GM12878 (cell line): ENCODE data around the gene MVB12B. TPM values are rescaled to one million over a fixed set of nuclear protein-coding genes. Genes with fewer than 3 reads are reported as not detected.

Source experiments
- ATAC-seq: fragments of 200-7000 bp; cut with Tn5 transposase; 3 replicates; pipeline ENCODE4 v1.9.1; 2020; ENCODE audit warnings: mild to moderate bottlenecking, moderate library complexity
- BruUV-seq: library from RNA; stranded (reverse); fragments of 400-500 nt; replicated peaks from 2 replicates; lab custom pipeline; 2021; lab: Mats Ljungman, UMichigan
- CTCF ChIA-PET: fragments of 300-600 bp; sonication (Branson Sonifier 250); formaldehyde crosslinking; extraction: SDS; loops from one replicate; lab custom pipeline; 2021; ENCODE audit warnings: inconsistent platforms; lab: Yijun Ruan, JAX
- POLR2A ChIA-PET: fragments of 350-600 bp; formaldehyde crosslinking; extraction: SDS; loops from one replicate; lab custom pipeline; 2021; ENCODE audit warnings: inconsistent platforms; lab: Charles Lee
- RAD21 ChIA-PET: fragments of 300-600 bp; sonication (Branson Sonifier 250); formaldehyde crosslinking; loops from one replicate; lab custom pipeline; 2023; ENCODE audit warnings: antibody characterized with exemption; ENCODE audit not compliant: unreplicated experiment; lab: Charles Lee
- SMC1A ChIA-PET: fragments of 300-600 bp; sonication (Branson Sonifier 250); formaldehyde crosslinking; loops from one replicate; lab custom pipeline; 2023; ENCODE audit not compliant: unreplicated experiment, uncharacterized antibody; lab: Charles Lee
- DNase-seq: peaks from one replicate; pipeline ENCODE4 v3.0.0-alpha.2; 2011; ENCODE audit warnings: low read depth, low spot score
- FAIRE-seq: peaks from 3 replicates; lab custom pipeline; 2011; peaks lifted over from hg19 to GRCh38; lab: Jason Lieb, UNC
- H2AFZ ChIP-seq: 2 replicates; pipeline ENCODE4 v1.6.0; 2011; ENCODE audit warnings: low read depth, low read length, control low read depth; ENCODE audit not compliant: control insufficient read depth
- H3K27ac ChIP-seq: 2 replicates; pipeline ENCODE4 v1.5.1; 2011; ENCODE audit warnings: control low read depth; ENCODE audit not compliant: control insufficient read depth, insufficient read depth
- H3K27me3 ChIP-seq, 2 experiments: replicated peaks in 1 of 2; 2 replicates each; pipeline versions ENCODE4 v1.6.0 to v1.6.1; 2011; ENCODE audit warnings: low read length in 1 of 2; ENCODE audit not compliant: control insufficient read depth in 2 of 2, insufficient read depth in 2 of 2
- H3K36me3 ChIP-seq, 2 experiments: 2 replicates each; pipeline ENCODE4 v1.5.1; 2011; ENCODE audit warnings: low read length in 1 of 2; ENCODE audit not compliant: control insufficient read depth in 2 of 2, insufficient read depth in 2 of 2
- H3K4me1 ChIP-seq: 2 replicates; pipeline ENCODE4 v1.6.1; 2011; ENCODE audit warnings: mild to moderate bottlenecking, low read length, moderate library complexity, mixed read lengths; ENCODE audit not compliant: control insufficient read depth, insufficient read depth
- H3K4me2 ChIP-seq: 2 replicates; pipeline ENCODE4 v1.6.0; 2011; ENCODE audit warnings: control low read depth; ENCODE audit not compliant: control insufficient read depth, insufficient read depth
- H3K4me3 ChIP-seq: fragments of 200-600 bp; sonication (generic); 2 replicates; pipeline ENCODE4 v1.5.1; 2016
- H3K79me2 ChIP-seq: 2 replicates; pipeline ENCODE4 v1.6.0; 2011; ENCODE audit warnings: low read length; ENCODE audit not compliant: control insufficient read depth, insufficient read depth
- H3K9ac ChIP-seq: 2 replicates; pipeline ENCODE4 v1.8.0; 2011; ENCODE audit warnings: low read length, control low read depth, mixed read lengths; ENCODE audit not compliant: control insufficient read depth, insufficient read depth
- H3K9me3 ChIP-seq: replicated peaks from 3 replicates; pipeline ENCODE4 v1.5.1; 2011; ENCODE audit warnings: mild to moderate bottlenecking, low read length; ENCODE audit not compliant: control insufficient read depth, insufficient read depth
- H4K20me1 ChIP-seq: 2 replicates; pipeline ENCODE4 v1.6.0; 2011; ENCODE audit not compliant: control insufficient read depth, insufficient read depth
- FOXK2 ChIP-seq: fragments of 450-650 bp; IDR thresholded peaks from 2 replicates; pipeline ENCODE4 v1.6.1; 2017; ENCODE audit warnings: mild to moderate bottlenecking, moderate library complexity
- PML ChIP-seq: IDR thresholded peaks from 2 replicates; pipeline ENCODE4 v1.6.1; 2012; ENCODE audit warnings: low read length, inconsistent platforms
- RAD51 ChIP-seq: fragments of 450-650 bp; IDR thresholded peaks from 2 replicates; pipeline ENCODE4 v1.6.1; 2016; ENCODE audit warnings: moderate library complexity, mild to moderate bottlenecking, inconsistent platforms
- RUNX3 ChIP-seq: IDR thresholded peaks from 2 replicates; pipeline ENCODE4 v1.6.1; 2012; ENCODE audit warnings: low read length, inconsistent platforms
- STAT3 ChIP-seq: IDR thresholded peaks from 2 replicates; pipeline ENCODE4 v1.6.1; 2011; ENCODE audit warnings: low read depth, low read length, improper control_type of control experiment
- TCF12 ChIP-seq: IDR thresholded peaks from 2 replicates; pipeline ENCODE4 v1.6.1; 2011; ENCODE audit warnings: low read depth, mild to moderate bottlenecking, low read length
- ZNF274 ChIP-seq: IDR thresholded peaks from one replicate; pipeline ENCODE4 v1.8.0; 2011; ENCODE audit not compliant: insufficient read length, insufficient read depth
- WGBS: methylation state at CpG from one replicate; pipeline ENCODE4 v1.1.6; 2016; ENCODE audit warnings: low lambda C conversion rate; ENCODE audit not compliant: insufficient replicate concordance, insufficient coverage; ENCODE audit errors: missing lambda C conversion rate; 5-methylcytosine and 5-hydroxymethylcytosine counted together
- in situ Hi-C: fragments of 300-500 bp; cut with MboI; formaldehyde crosslinking; loops from 9 replicates; pipeline ENCODE4 v1.14.3; 2018; ENCODE audit warnings: mixed read lengths
- intact Hi-C: fragments of 100-400 bp; cut with micrococcal nuclease; formaldehyde crosslinking; loops from one replicate; pipeline ENCODE4 v1.14.2; 2022; ENCODE audit not compliant: unreplicated experiment
- polyA plus RNA-seq, 11 experiments: library from polyadenylated mRNA; depleted of rRNA in 4 of 11; unstranded in 6 of 11; stranded (reverse) in 5 of 11; fragments of >200 nt; fragmentation: Nextera tagmentation in 4 of 11; fragmentation: Illumina TruSeq in 1 of 11; extraction: Ambion mirVana in 4 of 11; extraction: Trizol in 1 of 11; gene quantifications; 1 replicate in 1 of 11; 2 replicates in 10 of 11; pipeline versions ENCODE4 v1.2.1 to v1.2.3, GENCODE V29; 2011 to 2016; ENCODE audit warnings: inconsistent platforms in 2 of 11, missing spikeins in 2 of 11, low read depth in 1 of 11
- total RNA-seq, 4 experiments: library from RNA; depleted of rRNA in 3 of 4; stranded (reverse); fragments of >200 nt in 3 of 4; fragmentation: Illumina TruSeq in 1 of 4; extraction: Trizol in 1 of 4; gene quantifications; 2 replicates each; pipeline versions ENCODE4 v1.2.1 to v1.2.3, GENCODE V29; 2013 to 2021
- TF ChIP-seq, protein P1 (sequence below): fragments of 450-650 bp; IDR thresholded peaks from 2 replicates; pipeline ENCODE4 v1.6.1; 2017; ENCODE audit warnings: mild to moderate bottlenecking

Gene MVB12B
- total and polyA plus RNA-seq, 10 of the 15 experiments (the other 5 are each of a cell fraction or from before 2014, with no cell fraction given): 0.08 TPM; not detected in 9

DNA sequence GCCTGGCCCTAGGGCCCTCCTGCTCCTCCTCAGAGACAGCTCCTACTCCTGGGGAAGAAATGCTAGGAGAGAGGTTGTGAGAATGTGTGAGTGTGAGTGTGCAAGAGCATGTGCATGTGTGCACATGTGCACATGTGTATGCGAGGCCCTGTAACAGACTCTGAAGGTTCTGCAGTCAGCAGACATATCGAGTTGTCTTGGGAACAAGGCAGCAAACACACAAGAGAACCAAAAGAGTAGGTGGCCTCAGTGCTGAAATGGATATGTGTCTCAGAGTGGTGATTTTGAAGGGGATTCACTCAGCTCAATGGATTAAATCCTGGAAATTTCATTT, 50.5 kb downstream of the MVB12B start (continued):
- no peak for TF ChIP-seq TCF12

DNA sequence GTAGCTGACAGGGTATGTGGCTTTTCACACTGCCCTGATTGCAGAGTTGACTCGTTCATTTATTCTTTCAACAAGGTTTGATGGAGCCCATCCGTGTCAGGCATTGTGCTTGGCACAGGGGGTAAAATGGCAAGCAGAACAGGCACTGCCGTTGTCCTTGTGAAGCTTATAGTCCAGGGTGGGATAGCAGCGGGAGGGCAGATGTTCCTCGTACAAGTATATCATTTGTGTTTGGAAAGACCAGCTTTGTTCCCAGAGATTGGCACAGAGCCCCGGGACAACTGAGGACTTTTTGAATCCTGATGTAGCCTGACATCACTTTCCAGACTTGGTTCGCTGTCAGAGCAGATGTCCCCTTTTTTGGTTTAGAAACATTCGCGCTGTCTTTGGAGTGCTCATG, 50.9 kb downstream of the MVB12B start:
- Histone ChIP-seq H3K36me3 (no peaks in the 10 kb centered on the region), H3K4me3 (no peak overlapping the region), H3K4me2 (no peak overlapping the region), H2AFZ (no peak overlapping the region), H3K27ac (no peak overlapping the region), H4K20me1 (no peaks in the 10 kb centered on the region)
- FAIRE-seq: no peak
- DNase-seq: no peak
- TF ChIP-seq ZNF274 (no peak), RUNX3 (no peak), PML (no peak), RAD51 (no peak), FOXK2 (no peak), STAT3 (no peak)
- TF ChIP-seq, protein P1, sequence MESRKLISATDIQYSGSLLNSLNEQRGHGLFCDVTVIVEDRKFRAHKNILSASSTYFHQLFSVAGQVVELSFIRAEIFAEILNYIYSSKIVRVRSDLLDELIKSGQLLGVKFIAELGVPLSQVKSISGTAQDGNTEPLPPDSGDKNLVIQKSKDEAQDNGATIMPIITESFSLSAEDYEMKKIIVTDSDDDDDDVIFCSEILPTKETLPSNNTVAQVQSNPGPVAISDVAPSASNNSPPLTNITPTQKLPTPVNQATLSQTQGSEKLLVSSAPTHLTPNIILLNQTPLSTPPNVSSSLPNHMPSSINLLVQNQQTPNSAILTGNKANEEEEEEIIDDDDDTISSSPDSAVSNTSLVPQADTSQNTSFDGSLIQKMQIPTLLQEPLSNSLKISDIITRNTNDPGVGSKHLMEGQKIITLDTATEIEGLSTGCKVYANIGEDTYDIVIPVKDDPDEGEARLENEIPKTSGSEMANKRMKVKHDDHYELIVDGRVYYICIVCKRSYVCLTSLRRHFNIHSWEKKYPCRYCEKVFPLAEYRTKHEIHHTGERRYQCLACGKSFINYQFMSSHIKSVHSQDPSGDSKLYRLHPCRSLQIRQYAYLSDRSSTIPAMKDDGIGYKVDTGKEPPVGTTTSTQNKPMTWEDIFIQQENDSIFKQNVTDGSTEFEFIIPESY: no peak
- TF ChIP-seq, all 136 proteins: peak for 0
- H3K9ac ChIP-seq: no peak overlapping the region
- H3K4me1 ChIP-seq: no peaks in the 10 kb centered on the region; the same call in none of the 2 replicates
- CTCF ChIA-PET: no interaction called here
- H3K9me3 ChIP-seq: no peaks in the 10 kb centered on the region
- BruUV-seq: no TSS peak
- POLR2A ChIA-PET: no interaction called here
- H3K79me2 ChIP-seq: no peaks in the 10 kb centered on the region
- WGBS: 43% methylated on average over 9 of the region's 9 CpGs
- ATAC-seq: no peak
- intact Hi-C loops (no loop called here), in situ Hi-C loops (no loop called here)
- RAD21 ChIA-PET: no interaction called here
- H3K27me3 ChIP-seq: peaks cover 3 to 6% of the 10 kb centered on the region in 2 experiments; a peak in 3 of 4 replicates
- SMC1A ChIA-PET: no interaction called here
